BLaER1 (cell line): ENCODE results near the gene EFHD2.
A peak's percentile ranks its signal among the peaks of the same experiment; 100 is the strongest.
"Not testable (repeated sequence)": the region's sequence is repeated elsewhere in the genome, so short reads cannot be mapped to it uniquely, and the experiment has no call there.

Experiments used
- H3K27ac ChIP-seq: shearing (Covaris generic); formaldehyde crosslinking; 2 replicates; pipeline ENCODE4 v1.8.1; 2022
- H3K27me3 ChIP-seq: shearing (Covaris generic); formaldehyde crosslinking; 2 replicates; pipeline ENCODE4 v1.8.1; 2022
- H3K36me3 ChIP-seq: shearing (Covaris generic); formaldehyde crosslinking; 2 replicates; pipeline ENCODE4 v1.8.1; 2022
- H3K4me1 ChIP-seq: shearing (Covaris generic); formaldehyde crosslinking; 2 replicates; pipeline ENCODE4 v1.8.1; 2022
- H3K4me2 ChIP-seq: shearing (Covaris generic); formaldehyde crosslinking; 2 replicates; pipeline ENCODE4 v1.8.1; 2022
- H3K4me3 ChIP-seq: shearing (Covaris generic); formaldehyde crosslinking; 2 replicates; pipeline ENCODE4 v1.8.1; 2022
- H3K9ac ChIP-seq: shearing (Covaris generic); formaldehyde crosslinking; 2 replicates; pipeline ENCODE4 v1.8.1; 2022
- H3K9me3 ChIP-seq: shearing (Covaris generic); formaldehyde crosslinking; 2 replicates; pipeline ENCODE4 v1.8.1; 2022
- H4K20me1 ChIP-seq: shearing (Covaris generic); formaldehyde crosslinking; 2 replicates; pipeline ENCODE4 v1.8.1; 2022
- Cebpa-rat ChIP-seq: shearing (Covaris generic); IDR thresholded peaks from 2 replicates; pipeline ENCODE4 v1.8.1; 2022

Gene EFHD2

GRCh38 chr1:15457585-15457984 lies 47.9 kb downstream of the EFHD2 start:
- Histone ChIP-seq H3K9me3 (no peaks in the 10 kb centered on the region), H3K9ac (no peak overlapping the region), H3K4me1 (peaks cover 14% of the 10 kb centered on the region)

GRCh38 chr1:15458388-15458787 lies 48.7 kb downstream of the EFHD2 start:
- not testable (repeated sequence) for H4K20me1 ChIP-seq, H3K4me3 ChIP-seq, H3K9ac ChIP-seq, H3K27ac ChIP-seq, H3K9me3 ChIP-seq, H3K4me2 ChIP-seq, H3K36me3 ChIP-seq, H3K27me3 ChIP-seq
- peaks cover 14% of the 10 kb centered on the region for H3K4me1 ChIP-seq

More at GRCh38 chr1:15457585-15457984, 47.9 kb downstream of the EFHD2 start:
- TF ChIP-seq Cebpa-rat: no peak
- Histone ChIP-seq H4K20me1 (no peaks in the 10 kb centered on the region), H3K36me3 (no peaks in the 10 kb centered on the region), H3K4me3 (no peak overlapping the region), H3K4me2 (no peak overlapping the region), H3K27ac (no peak overlapping the region), H3K27me3 (no peaks in the 10 kb centered on the region)

GRCh38 chr1:15459771-15460707 lies 50.4 kb downstream of the EFHD2 start:
- H3K4me1 ChIP-seq: peaks cover 14% of the 10 kb centered on the region
- no peak for TF ChIP-seq Cebpa-rat
- no peak overlapping the region for H3K9ac ChIP-seq
- no peaks in the 10 kb centered on the region for H3K36me3 ChIP-seq
- no peaks in the 10 kb centered on the region for H4K20me1 ChIP-seq
- H3K27me3 ChIP-seq: no peaks in the 10 kb centered on the region
- H3K4me3 ChIP-seq: no peak overlapping the region
- H3K4me2 ChIP-seq: peak overlapping the region; percentile 38
- H3K27ac ChIP-seq: no peak overlapping the region
- H3K9me3 ChIP-seq: no peaks in the 10 kb centered on the region

- Histone ChIP-seq H3K9ac (no peak overlapping the region), H3K4me3 (no peak overlapping the region), H3K4me2 (peak overlapping the region; percentile 38), H3K27me3 (no peaks in the 10 kb centered on the region), H3K27ac (no peak overlapping the region), H3K9me3 (no peaks in the 10 kb centered on the region), H4K20me1 (no peaks in the 10 kb centered on the region), H3K36me3 (no peaks in the 10 kb centered on the region), H3K4me1 (peaks cover 14% of the 10 kb centered on the region)
- TF ChIP-seq Cebpa-rat: no peak
Measured at GRCh38 chr1:15460708-15461095, 51.0 kb downstream of the EFHD2 start.

- not testable (repeated sequence) for H3K4me2 ChIP-seq, H3K9me3 ChIP-seq, H3K36me3 ChIP-seq, H3K27me3 ChIP-seq, H3K4me3 ChIP-seq, H3K27ac ChIP-seq, H4K20me1 ChIP-seq, H3K9ac ChIP-seq
- H3K4me1 ChIP-seq: peaks cover 14% of the 10 kb centered on the region
Measured at GRCh38 chr1:15463064-15463800, 53.5 kb downstream of the EFHD2 start.

- not testable (repeated sequence) for H3K36me3 ChIP-seq, H3K27me3 ChIP-seq, H4K20me1 ChIP-seq, H3K9me3 ChIP-seq, H3K27ac ChIP-seq, H3K4me3 ChIP-seq, H3K9ac ChIP-seq, H3K4me2 ChIP-seq
- H3K4me1 ChIP-seq: peaks cover 17% of the 10 kb centered on the region
Measured at GRCh38 chr1:15463926-15464322, 54.2 kb downstream of the EFHD2 start.

- Histone ChIP-seq H3K36me3 (no peaks in the 10 kb centered on the region), H3K4me2 (no peak overlapping the region), H3K9ac (no peak overlapping the region), H3K4me3 (no peak overlapping the region), H3K27ac (no peak overlapping the region), H3K27me3 (no peaks in the 10 kb centered on the region), H3K9me3 (no peaks in the 10 kb centered on the region), H3K4me1 (peaks cover 13% of the 10 kb centered on the region), H4K20me1 (no peaks in the 10 kb centered on the region)
- TF ChIP-seq Cebpa-rat: no peak
Measured at GRCh38 chr1:15465674-15466073, 56.0 kb downstream of the EFHD2 start.

- H3K27ac ChIP-seq, H3K36me3 ChIP-seq, H3K4me2 ChIP-seq, H3K9ac ChIP-seq, H3K9me3 ChIP-seq, H3K4me3 ChIP-seq, H4K20me1 ChIP-seq, H3K27me3 ChIP-seq, H3K4me1 ChIP-seq: not testable (repeated sequence)
Measured at GRCh38 chr1:15466955-15467625, 57.4 kb downstream of the EFHD2 start.

- H3K9ac ChIP-seq: no peak overlapping the region
- no peaks in the 10 kb centered on the region for H3K27me3 ChIP-seq
- no peak overlapping the region for H3K27ac ChIP-seq
- no peaks in the 10 kb centered on the region for H4K20me1 ChIP-seq
- no peak overlapping the region for H3K4me2 ChIP-seq
- H3K36me3 ChIP-seq: no peaks in the 10 kb centered on the region
- no peak overlapping the region for H3K4me3 ChIP-seq
- peaks cover 8% of the 10 kb centered on the region; the same call in 1 of the 2 replicates for H3K4me1 ChIP-seq
- H3K9me3 ChIP-seq: no peaks in the 10 kb centered on the region
- no peak for TF ChIP-seq Cebpa-rat
Measured at GRCh38 chr1:15468145-15468544, 58.5 kb downstream of the EFHD2 start.

GRCh38 chr1:15469361-15469760 lies 59.7 kb downstream of the EFHD2 start:
- Histone ChIP-seq H3K4me3 (no peak overlapping the region), H3K27me3 (no peaks in the 10 kb centered on the region), H3K9ac (no peak overlapping the region), H3K4me1 (peaks cover 8% of the 10 kb centered on the region; the same call in 1 of the 2 replicates), H3K9me3 (no peaks in the 10 kb centered on the region), H3K27ac (no peak overlapping the region), H3K4me2 (no peak overlapping the region), H4K20me1 (no peaks in the 10 kb centered on the region), H3K36me3 (no peaks in the 10 kb centered on the region)
- no peak for TF ChIP-seq Cebpa-rat

- not testable (repeated sequence) for H3K36me3 ChIP-seq, H3K4me2 ChIP-seq, H3K27ac ChIP-seq, H3K4me1 ChIP-seq, H3K9ac ChIP-seq, H4K20me1 ChIP-seq, H3K27me3 ChIP-seq, H3K4me3 ChIP-seq, H3K9me3 ChIP-seq
Measured at GRCh38 chr1:15469821-15470448, 60.2 kb downstream of the EFHD2 start.

GRCh38 chr1:15471067-15471466 lies 61.4 kb downstream of the EFHD2 start:
- not testable (repeated sequence) for H3K4me2 ChIP-seq, H3K9ac ChIP-seq, H3K4me3 ChIP-seq, H3K27me3 ChIP-seq, H3K36me3 ChIP-seq, H3K4me1 ChIP-seq, H3K27ac ChIP-seq, H3K9me3 ChIP-seq, H4K20me1 ChIP-seq

GRCh38 chr1:15471723-15472122 lies 62.0 kb downstream of the EFHD2 start:
- not testable (repeated sequence) for H3K4me3 ChIP-seq, H3K9ac ChIP-seq, H3K27ac ChIP-seq, H3K4me1 ChIP-seq, H4K20me1 ChIP-seq, H3K27me3 ChIP-seq, H3K9me3 ChIP-seq, H3K4me2 ChIP-seq, H3K36me3 ChIP-seq
